Neural cell (in vitro differentiated cells): ENCODE measurements around the gene ALDH1A1.

ENCODE experiments used
- CTCF ChIP-seq: fragments of 450-650 bp; IDR thresholded peaks from 2 replicates; pipeline ENCODE4 v1.5.1; 2014; ENCODE audit warnings: antibody characterized with exemption, mild to moderate bottlenecking, moderate library complexity; ENCODE audit not compliant: poor library complexity, severe bottlenecking
- EP300 ChIP-seq: fragments of 450-650 bp; conservative IDR thresholded peaks from 2 replicates; pipeline ENCODE4 v1.6.1; 2014; ENCODE audit warnings: antibody characterized with exemption, mild to moderate bottlenecking, moderate library complexity; ENCODE audit not compliant: poor library complexity, severe bottlenecking
- EZH2 ChIP-seq: fragments of 200-600, 300-800 bp; shearing (Covaris generic), sonication (generic); IDR thresholded peaks from 2 replicates; pipeline ENCODE4 v1.6.1; 2014; ENCODE audit warnings: antibody characterized with exemption, low read length, borderline replicate concordance, mild to moderate bottlenecking; ENCODE audit not compliant: insufficient read depth, poor library complexity, severe bottlenecking
- MXI1 ChIP-seq: fragments of 450-650 bp; conservative IDR thresholded peaks from 2 replicates; pipeline ENCODE4 v1.6.1; 2014; ENCODE audit warnings: antibody characterized with exemption, mild to moderate bottlenecking; ENCODE audit not compliant: poor library complexity, severe bottlenecking
- POLR2AphosphoS5 ChIP-seq: IDR thresholded peaks from 2 replicates; pipeline ENCODE4 v1.6.1; 2012
- REST ChIP-seq: IDR thresholded peaks from 2 replicates; pipeline ENCODE4 v1.6.1; 2012; ENCODE audit warnings: borderline replicate concordance
- SMC3 ChIP-seq: fragments of 450-650 bp; conservative IDR thresholded peaks from 2 replicates; pipeline ENCODE4 v1.6.1; 2014; ENCODE audit warnings: antibody characterized with exemption, mild to moderate bottlenecking, moderate library complexity; ENCODE audit not compliant: poor library complexity
- TAF1 ChIP-seq: IDR thresholded peaks from 2 replicates; pipeline ENCODE4 v1.6.1; 2012; ENCODE audit warnings: low read depth

GRCh38 chr9:72884508-72884907 lies 68.3 kb downstream of the ALDH1A1 start:
- TF ChIP-seq CTCF (no peak), EZH2 (no peak), TAF1 (no peak), POLR2AphosphoS5 (no peak), REST (no peak), EP300 (no peak), SMC3 (no peak), MXI1 (no peak)
